Glomerular visceral epithelial cell (primary cell): ENCODE results near the gene GLE1.

ENCODE experiments used
- DNase-seq: peaks from one replicate; pipeline ENCODE4 v3.0.0-alpha.2; 2016; ENCODE audit errors: extremely low spot score

The GLE1 gene, protein sequence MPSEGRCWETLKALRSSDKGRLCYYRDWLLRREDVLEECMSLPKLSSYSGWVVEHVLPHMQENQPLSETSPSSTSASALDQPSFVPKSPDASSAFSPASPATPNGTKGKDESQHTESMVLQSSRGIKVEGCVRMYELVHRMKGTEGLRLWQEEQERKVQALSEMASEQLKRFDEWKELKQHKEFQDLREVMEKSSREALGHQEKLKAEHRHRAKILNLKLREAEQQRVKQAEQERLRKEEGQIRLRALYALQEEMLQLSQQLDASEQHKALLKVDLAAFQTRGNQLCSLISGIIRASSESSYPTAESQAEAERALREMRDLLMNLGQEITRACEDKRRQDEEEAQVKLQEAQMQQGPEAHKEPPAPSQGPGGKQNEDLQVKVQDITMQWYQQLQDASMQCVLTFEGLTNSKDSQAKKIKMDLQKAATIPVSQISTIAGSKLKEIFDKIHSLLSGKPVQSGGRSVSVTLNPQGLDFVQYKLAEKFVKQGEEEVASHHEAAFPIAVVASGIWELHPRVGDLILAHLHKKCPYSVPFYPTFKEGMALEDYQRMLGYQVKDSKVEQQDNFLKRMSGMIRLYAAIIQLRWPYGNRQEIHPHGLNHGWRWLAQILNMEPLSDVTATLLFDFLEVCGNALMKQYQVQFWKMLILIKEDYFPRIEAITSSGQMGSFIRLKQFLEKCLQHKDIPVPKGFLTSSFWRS

DNA sequence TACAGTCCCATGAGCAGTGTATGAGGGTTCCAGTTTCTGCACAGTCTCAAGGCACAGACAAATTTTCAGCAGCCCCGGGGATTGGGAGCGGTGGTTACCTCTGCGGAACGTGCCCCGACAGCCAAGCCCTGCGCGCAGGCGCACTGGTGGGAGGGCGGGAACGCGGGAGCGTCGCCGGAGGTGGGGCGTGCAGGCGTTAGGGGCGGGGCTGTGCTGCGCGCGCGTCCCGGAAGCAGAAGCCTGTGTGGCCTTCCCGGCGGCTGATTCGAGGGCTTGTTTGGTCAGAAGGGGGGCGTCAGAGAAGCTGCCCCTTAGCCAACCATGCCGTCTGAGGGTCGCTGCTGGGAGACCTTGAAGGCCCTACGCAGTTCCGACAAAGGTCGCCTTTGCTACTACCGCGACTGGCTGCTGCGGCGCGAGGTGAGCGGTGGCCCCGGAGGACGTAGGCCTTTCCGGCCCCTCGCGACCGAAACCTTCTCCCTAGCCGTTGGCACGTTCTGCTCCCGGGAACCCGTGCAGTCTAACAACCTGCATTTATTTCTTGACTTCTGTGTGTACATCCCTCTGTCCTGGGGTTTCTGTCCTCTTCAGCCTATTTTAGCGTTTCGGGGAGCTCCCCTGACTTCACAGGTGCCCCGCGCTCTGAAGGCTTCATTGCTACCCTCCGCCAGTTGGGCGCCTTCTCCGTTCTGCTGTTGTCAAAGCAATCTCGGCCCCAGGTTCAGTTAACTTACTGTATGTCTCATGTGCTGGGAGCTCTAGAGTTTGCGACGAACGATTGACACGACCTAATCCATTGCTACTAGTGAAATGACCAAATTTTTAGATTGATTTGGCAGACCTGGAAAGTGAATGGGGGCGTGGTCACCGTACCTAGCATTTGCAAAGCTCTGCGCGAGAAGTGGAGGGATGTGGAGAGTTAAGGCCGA lies at the start of gene GLE1:
TSS of gene GLE1 (plus strand) at position 235 of the 929 bp plus-strand sequence. CDS start at position 322, 87 bp downstream.
- DNase-seq, result peak; percentile 95

DNA sequence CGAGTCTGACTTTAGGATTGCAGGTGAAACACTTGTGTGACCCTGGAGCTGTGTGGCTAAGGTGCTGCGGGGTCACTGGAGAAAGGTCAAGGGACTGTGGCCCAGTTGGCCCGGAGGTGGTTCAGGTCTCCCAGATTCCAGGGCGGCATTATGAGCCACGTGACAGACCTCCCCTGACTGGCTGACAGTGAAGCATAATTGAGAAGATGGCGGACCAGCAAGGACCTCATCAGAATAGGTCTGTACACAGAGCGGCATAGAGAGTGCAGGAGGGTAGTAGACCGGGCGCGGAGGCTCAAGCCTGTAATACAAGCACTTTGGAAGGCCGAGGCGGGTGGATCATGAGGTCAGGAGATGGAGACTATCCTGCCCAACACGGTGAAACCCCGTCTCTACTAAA lies 49.5 kb upstream of the GLE1 start:
- DNase-seq, result no peak

DNA sequence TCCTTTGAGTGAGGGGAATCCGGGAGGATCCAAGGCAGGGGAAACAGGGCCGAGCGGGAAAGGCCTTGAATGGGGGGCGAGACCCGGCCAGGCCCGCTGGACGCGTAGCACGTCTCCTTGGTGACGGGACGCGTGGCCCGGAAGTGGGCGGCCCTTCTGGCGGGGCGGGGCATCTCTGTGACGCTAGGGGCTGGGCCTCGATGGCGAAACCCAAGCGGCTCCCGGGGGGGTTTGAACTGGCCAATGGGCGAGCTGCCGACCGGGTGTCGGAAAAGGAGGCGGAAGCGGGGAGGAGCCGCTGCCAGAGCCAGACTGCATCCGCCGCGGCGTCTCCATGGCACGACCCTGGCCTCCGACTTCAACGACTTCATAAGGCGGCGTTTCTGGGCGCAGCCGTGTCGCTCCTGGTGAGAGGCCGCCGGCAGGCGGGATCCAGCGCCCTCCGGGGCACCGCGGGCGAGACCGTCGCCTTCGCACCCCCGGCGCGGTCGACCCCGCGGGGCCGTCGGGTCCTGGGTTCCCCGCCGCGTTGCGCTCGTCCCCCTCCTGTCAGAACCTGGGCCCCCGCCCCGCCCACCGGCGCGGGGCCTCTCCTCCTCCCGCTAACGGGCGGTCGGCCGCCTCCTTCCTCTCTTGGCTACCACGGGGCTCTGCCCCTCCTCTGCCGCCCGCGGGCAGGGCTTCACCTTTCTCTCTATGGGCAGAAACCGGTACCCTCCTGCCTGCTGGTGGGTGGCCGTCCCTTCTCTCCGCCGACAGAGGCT lies 48.5 kb upstream of the GLE1 start, which contains the start of gene ODF2:
TSS of gene ODF2 (plus strand) at position 158 of the 764 bp plus-strand sequence. CDS start at position 244, 86 bp downstream.
- peak; percentile 97 for DNase-seq

DNA sequence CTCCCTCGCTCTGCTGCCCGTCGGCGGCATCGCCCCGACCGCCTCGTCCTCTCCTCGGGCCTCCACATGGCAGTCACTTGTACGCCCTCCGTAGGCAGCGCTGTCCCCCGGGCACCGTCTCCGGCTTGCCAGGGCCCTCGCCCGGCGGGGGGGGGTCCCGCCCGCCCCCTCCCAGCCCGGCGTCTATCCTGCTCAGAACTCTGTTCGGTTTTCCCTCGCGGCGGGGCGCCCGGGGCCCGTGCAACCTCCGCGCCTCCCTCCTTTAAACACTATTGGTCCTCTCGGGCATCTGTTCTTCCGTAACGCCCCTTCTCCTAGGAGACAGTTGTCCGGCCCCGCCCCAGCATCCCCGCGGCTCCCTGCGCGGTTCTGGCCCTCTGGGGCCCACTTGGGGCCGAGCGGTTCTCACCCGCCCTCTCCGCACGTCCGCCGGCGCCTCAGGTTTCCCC lies 47.9 kb upstream of the GLE1 start:
- peak; percentile 72 for DNase-seq

DNA sequence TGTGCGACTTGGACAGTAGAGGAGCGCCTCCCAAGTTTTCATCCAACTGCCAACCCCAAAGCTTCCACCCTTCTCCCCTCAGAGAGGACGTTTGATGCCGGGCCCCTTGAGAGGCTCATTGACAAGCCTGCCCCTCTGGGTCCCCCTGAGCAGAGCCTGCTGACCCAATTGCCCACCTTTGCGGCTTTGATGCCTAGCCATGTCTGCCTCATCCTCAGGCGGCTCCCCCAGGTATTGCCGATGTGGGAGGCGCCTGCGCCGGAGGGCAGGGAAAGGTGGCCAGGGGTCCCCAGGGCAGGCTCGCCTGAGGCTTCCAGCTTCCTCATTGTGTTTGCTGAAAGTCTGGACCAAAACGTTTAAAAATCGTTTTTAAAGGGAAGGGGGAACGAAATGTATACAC lies 47.3 kb upstream of the GLE1 start:
- DNase-seq, result no peak

DNA sequence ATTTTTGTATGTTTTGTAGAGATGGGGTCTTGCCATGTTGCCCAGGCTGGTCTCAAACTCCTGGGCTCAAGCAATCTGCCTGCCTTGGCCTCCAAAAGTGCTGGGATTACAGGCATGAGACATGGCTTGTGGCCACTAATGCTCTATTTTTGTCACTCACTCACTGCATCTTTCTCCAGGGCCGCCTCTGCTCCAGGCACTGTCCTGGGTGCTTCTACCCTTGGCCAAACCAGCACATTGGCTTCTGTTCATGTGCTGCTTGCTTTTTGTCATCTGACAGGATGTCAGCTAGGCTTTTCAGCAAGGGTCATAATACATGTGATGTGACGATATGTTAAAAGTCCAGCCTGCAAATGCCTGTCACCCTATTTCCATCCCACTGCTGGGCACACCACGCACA lies 45.5 kb upstream of the GLE1 start:
- no peak for DNase-seq

DNA sequence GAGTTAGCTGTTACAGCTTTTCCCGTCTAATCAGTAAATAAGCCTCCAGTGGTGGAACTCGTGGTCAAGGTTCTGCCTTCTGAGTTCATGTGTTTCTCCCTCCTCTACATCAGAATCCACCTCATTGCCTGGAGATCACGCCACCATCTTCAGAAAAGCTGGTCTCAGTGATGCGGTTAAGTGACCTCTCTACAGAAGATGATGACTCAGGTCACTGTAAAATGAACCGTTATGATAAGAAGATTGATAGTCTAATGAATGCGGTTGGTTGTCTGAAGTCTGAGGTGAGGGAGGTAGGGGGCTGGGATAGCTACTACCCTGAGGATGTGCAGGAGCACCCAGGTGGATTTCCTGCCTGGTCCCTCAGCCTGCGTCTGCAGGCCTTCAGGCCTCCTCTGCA lies 35.4 kb upstream of the GLE1 start:
- DNase-seq, result no peak

DNA sequence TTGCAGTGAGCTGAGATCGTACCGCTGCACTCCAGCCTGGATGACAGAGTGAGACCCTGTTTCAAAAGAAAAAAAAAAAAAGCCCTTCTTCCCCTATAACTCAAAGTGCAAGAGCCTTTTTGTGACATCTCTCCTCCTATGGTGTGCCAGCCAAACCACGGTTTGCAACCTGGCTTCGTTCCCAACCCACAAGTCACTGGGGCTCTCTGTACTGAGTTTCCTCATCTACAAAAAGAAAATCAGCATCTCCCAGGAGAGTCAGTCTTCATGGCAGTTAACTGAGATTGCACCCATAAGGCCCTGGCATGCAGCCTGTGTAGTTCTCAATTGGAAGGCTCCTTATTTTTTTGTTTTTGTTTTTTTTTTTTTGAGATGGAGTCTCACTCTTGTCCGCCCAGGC lies 34.0 kb upstream of the GLE1 start:
- DNase-seq, result peak; percentile 51

DNA sequence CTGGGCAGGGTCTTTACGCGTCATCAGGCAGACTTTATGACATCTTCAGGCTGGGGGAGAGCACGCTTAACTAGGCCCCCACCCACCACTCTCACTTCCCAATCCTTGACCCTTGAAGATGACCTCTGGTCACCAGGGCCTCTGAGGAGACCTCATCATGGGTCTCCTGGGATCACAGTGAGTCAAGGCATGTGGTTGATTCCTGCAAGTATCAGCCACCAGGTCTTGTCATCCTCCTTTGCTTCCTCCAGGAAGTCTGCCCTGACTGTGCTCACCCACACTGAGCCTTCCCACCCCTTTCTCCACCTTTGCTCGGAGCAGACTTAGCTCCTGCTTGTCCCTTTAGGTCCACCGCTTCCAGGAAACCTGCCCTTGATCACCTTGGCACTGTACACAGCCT lies 31.4 kb upstream of the GLE1 start:
- no peak for DNase-seq

DNA sequence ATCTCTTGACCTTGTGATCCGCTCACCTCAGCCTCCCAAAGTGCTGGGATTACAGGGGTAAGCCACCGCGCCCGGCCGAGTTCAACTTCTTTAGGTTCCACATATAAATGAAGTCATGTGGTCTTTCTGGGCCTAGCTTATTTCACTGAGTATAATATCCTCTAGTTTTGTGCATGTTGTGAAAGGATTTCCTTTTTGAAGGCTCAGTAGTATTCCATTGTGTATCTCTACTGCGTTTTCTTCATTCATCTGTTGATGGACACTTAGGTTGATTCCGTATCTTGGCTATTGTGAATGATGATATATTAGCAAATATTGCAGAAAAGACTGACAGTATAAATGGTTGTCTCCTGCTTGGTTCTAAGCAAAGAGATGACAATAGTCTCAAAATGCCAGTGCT lies 28.7 kb upstream of the GLE1 start:
- DNase-seq, result no peak

DNA sequence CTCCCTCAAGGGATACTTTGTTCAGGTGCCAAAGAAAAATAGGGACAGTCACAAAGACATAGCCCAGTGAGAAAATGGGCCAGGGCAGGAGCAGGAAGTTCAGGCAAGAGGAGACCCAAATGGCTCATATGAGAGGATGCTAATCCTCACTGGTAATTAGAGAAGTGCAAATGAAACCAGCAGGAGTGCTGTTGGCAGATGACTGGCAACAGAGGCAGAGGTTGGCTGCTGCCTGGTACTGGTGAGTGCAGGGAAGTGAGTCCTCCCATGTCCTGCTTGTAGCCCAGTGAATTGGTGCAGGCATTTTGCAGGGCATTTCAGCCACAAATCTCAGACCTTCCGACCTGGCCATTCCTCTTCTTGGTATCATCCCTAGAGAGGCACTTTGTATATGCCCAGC lies 25.3 kb upstream of the GLE1 start:
- DNase-seq, result no peak

DNA sequence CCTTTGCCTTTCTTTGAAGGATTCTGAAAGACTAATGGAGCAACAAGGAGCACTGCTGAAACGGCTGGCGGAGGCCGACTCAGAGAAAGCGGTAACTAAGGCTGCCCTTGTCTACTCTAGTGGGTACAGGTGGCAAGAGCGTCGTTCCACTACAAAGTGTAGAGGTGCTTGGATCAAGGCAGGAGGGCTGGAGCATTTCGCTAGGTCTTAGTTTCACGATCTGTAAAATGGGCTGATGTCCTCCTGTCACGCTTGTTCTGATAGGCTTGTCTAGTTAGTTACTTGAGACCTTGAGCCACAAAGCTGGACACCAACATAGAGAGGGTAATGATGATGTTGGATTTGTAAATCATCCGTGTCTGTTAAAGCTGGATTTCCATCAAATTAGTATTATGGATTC lies 23.0 kb upstream of the GLE1 start:
- no peak for DNase-seq

DNA sequence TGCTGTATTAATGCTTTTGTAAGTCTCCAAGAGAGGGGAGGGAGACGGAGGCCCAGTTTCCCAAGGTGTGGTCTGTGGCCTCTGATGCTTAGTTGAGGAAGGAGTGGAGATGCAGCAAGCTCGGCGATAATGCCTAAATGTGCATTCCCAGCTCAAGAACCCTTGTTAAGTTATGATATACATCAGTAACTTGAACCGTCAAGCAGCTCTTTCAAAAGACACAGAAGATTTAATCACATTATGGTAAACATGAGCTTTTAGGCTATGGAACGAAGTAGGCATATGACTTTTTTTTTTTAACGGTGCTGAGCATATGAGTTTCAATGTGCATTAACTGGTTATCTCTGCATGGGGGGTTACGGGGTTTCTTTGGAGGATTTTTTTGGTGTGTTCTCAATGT lies 22.3 kb upstream of the GLE1 start:
- DNase-seq, result no peak

DNA sequence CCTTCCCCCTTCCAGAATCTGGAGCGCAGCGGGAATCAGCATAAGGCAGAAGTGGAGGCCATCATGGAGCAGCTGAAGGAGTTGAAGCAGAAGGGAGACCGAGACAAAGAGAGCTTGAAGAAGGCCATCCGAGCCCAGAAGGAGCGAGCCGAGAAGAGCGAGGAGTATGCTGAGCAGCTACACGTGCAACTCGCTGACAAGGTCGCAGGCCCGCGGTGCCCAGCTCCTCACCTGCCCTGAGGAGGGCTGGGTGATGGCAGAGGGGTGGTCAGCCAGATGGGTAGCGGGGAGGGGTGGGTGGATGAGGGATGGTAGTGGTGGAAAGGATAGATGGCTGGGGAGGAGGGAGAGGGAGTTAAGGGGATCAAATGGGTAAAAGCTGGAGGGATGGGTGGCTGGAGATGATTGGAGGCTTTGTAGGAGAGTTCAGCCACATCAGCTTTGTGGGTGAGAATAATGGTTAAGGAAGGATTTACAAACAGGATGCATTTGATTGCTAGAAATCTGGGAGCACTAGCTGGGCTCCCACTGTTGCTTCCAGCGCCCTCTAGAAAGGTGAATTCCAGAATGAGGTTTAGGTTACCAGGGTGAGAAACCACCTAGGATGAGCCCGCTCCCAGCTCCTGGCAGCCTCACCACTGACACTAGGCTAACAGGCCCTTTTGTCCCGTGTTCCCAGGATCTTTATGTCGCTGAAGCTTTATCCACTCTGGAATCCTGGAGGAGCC lies 19.7 kb upstream of the GLE1 start:
- DNase-seq, result no peak

DNA sequence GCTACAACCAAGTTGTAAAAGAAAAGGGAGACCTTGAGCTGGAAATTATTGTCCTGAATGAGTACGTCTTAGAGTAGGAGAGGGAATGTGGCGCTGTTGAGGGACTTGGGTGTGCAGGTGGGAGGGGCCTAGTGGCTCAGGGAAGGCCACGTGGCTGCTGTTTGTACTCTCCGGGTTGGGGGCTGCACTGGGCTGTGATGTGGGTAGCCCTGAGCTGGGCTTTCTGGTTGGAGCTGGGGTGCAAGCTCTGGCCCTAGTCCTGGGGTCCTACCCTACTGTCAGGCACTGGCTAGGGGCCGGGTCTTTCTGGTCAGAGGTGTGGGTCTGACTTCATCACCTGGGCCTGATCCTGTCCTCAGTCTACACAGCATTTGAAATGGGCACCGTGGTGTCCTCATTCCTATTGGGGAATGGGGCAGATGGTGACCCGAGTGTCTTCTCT lies 19.1 kb upstream of the GLE1 start:
- no peak for DNase-seq

DNA sequence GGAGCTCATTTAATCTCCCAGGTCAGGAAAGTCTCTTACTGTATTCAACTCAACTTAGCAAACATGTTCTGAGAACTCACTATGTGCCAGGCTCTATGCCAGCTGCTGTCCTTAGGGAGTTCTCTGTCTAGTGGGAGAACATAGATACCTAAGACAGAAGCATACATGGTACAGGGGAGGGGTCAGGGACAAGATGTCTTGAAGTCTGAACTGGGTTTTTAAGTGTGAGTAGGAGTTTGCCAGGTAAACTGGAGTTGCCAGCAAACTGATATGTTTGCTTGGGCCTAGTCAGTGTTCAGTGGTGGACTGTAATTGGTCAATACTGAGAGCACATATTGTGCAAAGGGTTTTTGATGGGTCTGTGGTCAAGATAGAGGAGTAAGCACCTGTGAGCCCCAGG lies 18.3 kb upstream of the GLE1 start:
- no peak for DNase-seq

DNA sequence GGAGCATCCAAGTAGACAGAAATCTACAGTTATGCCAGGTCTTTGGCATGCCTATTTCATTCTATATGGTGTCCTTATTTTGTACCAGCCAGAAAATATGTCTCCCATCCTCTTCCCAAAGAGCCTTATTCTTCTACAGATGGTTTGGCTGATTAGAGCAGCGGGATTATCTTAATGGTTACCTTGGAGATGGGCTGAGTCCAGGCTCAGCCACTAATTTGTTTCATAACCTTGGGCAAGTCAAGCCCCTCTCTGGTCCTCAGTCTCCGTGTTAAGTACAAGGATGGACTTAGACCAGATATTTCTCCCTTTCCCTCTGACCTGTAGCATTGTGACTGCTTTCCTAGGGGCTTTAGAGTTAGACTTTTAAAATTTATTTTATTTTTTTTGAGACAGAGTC lies 11.1 kb upstream of the GLE1 start:
- DNase-seq, result no peak

DNA sequence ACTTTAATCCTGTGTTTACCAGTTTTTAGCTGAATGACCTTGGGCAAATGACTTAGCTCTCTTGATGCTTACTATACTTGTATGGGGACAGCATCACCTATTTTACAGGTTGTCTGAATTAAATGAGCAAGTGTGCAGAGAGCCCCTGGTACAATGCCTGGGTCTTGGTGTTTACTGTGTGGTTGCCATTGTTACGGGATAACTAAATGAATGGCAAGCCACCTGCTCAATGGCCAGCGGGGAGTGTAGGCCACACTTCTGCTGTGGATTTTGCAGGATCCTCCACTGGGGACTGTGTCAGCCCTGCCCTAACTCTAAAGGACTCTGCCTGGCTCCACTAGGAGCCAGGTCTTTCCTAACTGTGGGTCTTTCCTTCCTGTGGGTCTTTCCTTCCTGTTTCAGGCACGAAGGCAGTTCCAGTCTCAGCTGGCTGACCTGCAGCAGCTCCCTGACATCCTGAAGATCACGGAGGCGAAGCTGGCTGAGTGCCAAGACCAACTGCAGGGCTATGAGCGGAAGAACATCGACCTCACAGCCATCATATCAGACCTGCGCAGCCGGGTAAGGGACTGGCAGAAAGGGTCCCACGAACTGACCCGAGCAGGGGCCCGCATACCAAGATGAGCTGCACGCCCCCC lies 10.3 kb upstream of the GLE1 start:
- DNase-seq, result no peak

DNA sequence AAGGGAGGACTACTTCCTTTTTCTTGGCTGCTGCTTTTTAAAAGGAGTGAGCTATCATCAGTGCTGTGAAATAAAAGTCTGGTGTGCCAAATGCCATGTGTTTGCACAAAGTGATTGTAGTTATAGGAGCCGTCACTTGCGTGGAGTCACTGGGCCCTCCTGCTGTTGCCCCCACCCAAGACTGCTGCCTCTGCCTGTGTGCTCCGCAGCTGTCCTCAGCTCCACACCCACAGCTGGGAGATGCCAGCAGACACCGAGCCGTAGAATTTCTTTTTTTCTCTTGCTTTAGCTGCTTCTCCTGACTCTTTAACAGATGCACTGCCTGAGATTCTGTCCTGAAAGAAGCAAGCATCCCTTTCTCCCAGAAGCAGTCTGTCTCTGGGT lies 9.8 kb upstream of the GLE1 start:
- DNase-seq, result no peak

DNA sequence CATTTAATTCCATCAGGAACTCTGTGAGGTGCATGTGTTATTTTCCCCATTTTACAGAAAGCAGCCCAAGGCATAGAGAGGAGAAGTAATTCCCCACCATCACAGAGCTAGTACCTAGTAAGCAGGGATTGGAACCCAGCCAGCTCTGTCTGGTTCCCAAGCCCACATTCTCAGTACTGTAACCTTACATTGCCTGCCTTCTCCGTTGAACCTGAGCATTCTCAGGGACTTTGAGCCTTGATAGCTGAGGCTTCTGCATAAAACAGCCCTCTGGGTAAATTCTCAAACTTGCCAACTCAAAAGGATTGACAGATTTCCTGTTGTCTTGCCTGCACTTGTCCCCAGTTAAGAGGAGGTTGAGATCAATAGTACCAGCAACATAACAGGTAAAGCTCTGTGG lies 9.2 kb upstream of the GLE1 start:
- DNase-seq, result no peak
